ENCODE measurements around the gene SYN1. TPM values are rescaled to one million over a fixed set of nuclear protein-coding genes. Genes with fewer than 3 reads are reported as not detected.

The SYN1 gene
- total RNA-seq, 2 donors from 2014 or later: 0.52 to 1.1 TPM

- no peak for DNase-seq
- no peaks in the 10 kb centered on the region for H3K9me3 ChIP-seq (ENCODE audit: control insufficient read depth, low read length, poor library complexity, severe bottlenecking)
- Mint-ChIP-seq H3K27me3 (no peaks in the 10 kb centered on the region), H3K27ac (peak overlapping the region; percentile 87), H3K4me1 (peaks cover 20% of the 10 kb centered on the region), H3K36me3 (ENCODE audit: low read depth) (peaks cover 5% of the 10 kb centered on the region), H3K4me3 (peak overlapping the region; percentile 94)
- ATAC-seq: no peak
These were observed 36.3 kb downstream of the SYN1 start for GRCh38 chrX:47583240-47583861.

GRCh38 chrX:47581731-47582647, 37.7 kb downstream of the SYN1 start, which contains the start of gene TIMP1:
TIMP1 (plus strand) TSS chrX:47582436; CDS start chrX:47583416, 980 bp downstream.
- H3K4me3 Mint-ChIP-seq: peak within 1 kb of the TSS; percentile 94
- ATAC-seq (peak; percentile 94), DNase-seq (peak; percentile 47 to 69 (median 53))
- H3K36me3 Mint-ChIP-seq (ENCODE audit: low read depth): peaks cover 5% of the 10 kb centered on the region
- H3K9me3 ChIP-seq (ENCODE audit: control insufficient read depth, low read length, poor library complexity, severe bottlenecking): no peaks in the 10 kb centered on the region
- no peaks in the 10 kb centered on the region for H3K27me3 Mint-ChIP-seq
- H3K4me1 Mint-ChIP-seq: peaks cover 25% of the 10 kb centered on the region
- H3K27ac Mint-ChIP-seq: peak within 1 kb of the TSS; percentile 87

- Mint-ChIP-seq H3K27ac (peak overlapping the region; percentile 57), H3K4me1 (peaks cover 28% of the 10 kb centered on the region), H3K4me3 (peak overlapping the region; percentile 67), H3K27me3 (no peaks in the 10 kb centered on the region), H3K36me3 (ENCODE audit: low read depth) (peaks cover 2% of the 10 kb centered on the region)
- H3K9me3 ChIP-seq (ENCODE audit: control insufficient read depth, low read length, poor library complexity, severe bottlenecking): no peaks in the 10 kb centered on the region
- ATAC-seq (peak; percentile 46), DNase-seq (no peak)
These were observed 40.1 kb downstream of the SYN1 start for GRCh38 chrX:47579537-47579936.

GRCh38 chrX:47578692-47579091, 41.0 kb downstream of the SYN1 start:
- no peaks in the 10 kb centered on the region for H3K27me3 Mint-ChIP-seq
- H3K36me3 Mint-ChIP-seq (ENCODE audit: low read depth): peaks cover 2% of the 10 kb centered on the region
- ATAC-seq: no peak
- DNase-seq: no peak
- H3K27ac Mint-ChIP-seq: no peak overlapping the region
- no peaks in the 10 kb centered on the region for H3K9me3 ChIP-seq (ENCODE audit: control insufficient read depth, low read length, poor library complexity, severe bottlenecking)
- no peak overlapping the region for H3K4me3 Mint-ChIP-seq
- H3K4me1 Mint-ChIP-seq: peaks cover 24% of the 10 kb centered on the region

GRCh38 chrX:47577901-47578300, 41.8 kb downstream of the SYN1 start:
- Mint-ChIP-seq H3K4me1 (peaks cover 21% of the 10 kb centered on the region), H3K4me3 (no peak overlapping the region), H3K27ac (no peak overlapping the region), H3K27me3 (no peaks in the 10 kb centered on the region), H3K36me3 (ENCODE audit: low read depth) (no peaks in the 10 kb centered on the region)
- no peak for DNase-seq
- H3K9me3 ChIP-seq (ENCODE audit: control insufficient read depth, low read length, poor library complexity, severe bottlenecking): no peaks in the 10 kb centered on the region
- ATAC-seq: no peak

- H3K4me3 Mint-ChIP-seq: no peak overlapping the region
These were observed 42.2 kb downstream of the SYN1 start for GRCh38 chrX:47577424-47577823.

GRCh38 chrX:47576021-47576898, 43.4 kb downstream of the SYN1 start:
- no peak overlapping the region for H3K27ac Mint-ChIP-seq
- peaks cover 24% of the 10 kb centered on the region for H3K4me1 Mint-ChIP-seq
- H3K36me3 Mint-ChIP-seq (ENCODE audit: low read depth): no peaks in the 10 kb centered on the region
- H3K27me3 Mint-ChIP-seq: no peaks in the 10 kb centered on the region
- DNase-seq: no peak
- no peaks in the 10 kb centered on the region for H3K9me3 ChIP-seq (ENCODE audit: control insufficient read depth, low read length, poor library complexity, severe bottlenecking)
- H3K4me3 Mint-ChIP-seq: no peak overlapping the region
- ATAC-seq: no peak

More at GRCh38 chrX:47577424-47577823, 42.2 kb downstream of the SYN1 start:
- DNase-seq (no peak), ATAC-seq (no peak)
- no peaks in the 10 kb centered on the region for H3K36me3 Mint-ChIP-seq (ENCODE audit: low read depth)
- no peaks in the 10 kb centered on the region for H3K9me3 ChIP-seq (ENCODE audit: control insufficient read depth, low read length, poor library complexity, severe bottlenecking)
- peaks cover 24% of the 10 kb centered on the region for H3K4me1 Mint-ChIP-seq
- no peaks in the 10 kb centered on the region for H3K27me3 Mint-ChIP-seq
- H3K27ac Mint-ChIP-seq: no peak overlapping the region

GRCh38 chrX:47574547-47575301, 44.9 kb downstream of the SYN1 start:
- H3K27ac Mint-ChIP-seq: no peak overlapping the region
- H3K4me3 Mint-ChIP-seq: peak overlapping the region; percentile 31
- DNase-seq (no peak), ATAC-seq (no peak)
- peaks cover 23% of the 10 kb centered on the region for H3K4me1 Mint-ChIP-seq
- no peaks in the 10 kb centered on the region for H3K27me3 Mint-ChIP-seq
- H3K9me3 ChIP-seq (ENCODE audit: control insufficient read depth, low read length, poor library complexity, severe bottlenecking): no peaks in the 10 kb centered on the region
- H3K36me3 Mint-ChIP-seq (ENCODE audit: low read depth): peaks cover 4% of the 10 kb centered on the region

- H3K27me3 Mint-ChIP-seq: no peaks in the 10 kb centered on the region
- peak overlapping the region; percentile 95 for H3K27ac Mint-ChIP-seq
- H3K4me1 Mint-ChIP-seq: peaks cover 19% of the 10 kb centered on the region
- ATAC-seq (no peak), DNase-seq (no peak)
- H3K4me3 Mint-ChIP-seq: no peak overlapping the region
- no peaks in the 10 kb centered on the region for H3K9me3 ChIP-seq (ENCODE audit: control insufficient read depth, low read length, poor library complexity, severe bottlenecking)
- peaks cover 7% of the 10 kb centered on the region for H3K36me3 Mint-ChIP-seq (ENCODE audit: low read depth)
These were observed 45.5 kb downstream of the SYN1 start for GRCh38 chrX:47574076-47574546.

- H3K27me3 Mint-ChIP-seq: no peaks in the 10 kb centered on the region
- H3K4me1 Mint-ChIP-seq: peaks cover 19% of the 10 kb centered on the region
- H3K27ac Mint-ChIP-seq: peak overlapping the region; percentile 95
- H3K9me3 ChIP-seq (ENCODE audit: control insufficient read depth, low read length, poor library complexity, severe bottlenecking): no peaks in the 10 kb centered on the region
- DNase-seq (no peak), ATAC-seq (peak; percentile 3)
- peaks cover 9% of the 10 kb centered on the region for H3K36me3 Mint-ChIP-seq (ENCODE audit: low read depth)
- H3K4me3 Mint-ChIP-seq: peak overlapping the region; percentile 58
These were observed 46.1 kb downstream of the SYN1 start for GRCh38 chrX:47573341-47574075.

- Mint-ChIP-seq H3K4me1 (peaks cover 14% of the 10 kb centered on the region), H3K36me3 (ENCODE audit: low read depth) (peaks cover 9% of the 10 kb centered on the region), H3K27me3 (no peaks in the 10 kb centered on the region), H3K27ac (peak overlapping the region; percentile 95), H3K4me3 (peak overlapping the region; percentile 58)
- DNase-seq (no peak), ATAC-seq (peak; percentile 30)
- H3K9me3 ChIP-seq (ENCODE audit: control insufficient read depth, low read length, poor library complexity, severe bottlenecking): no peaks in the 10 kb centered on the region
These were observed 46.8 kb downstream of the SYN1 start for GRCh38 chrX:47572773-47573340.
